Dermis microvascular lymphatic vessel endothelial cell (primary cell): ENCODE data around the gene ADGRF1. TPM values are rescaled to one million over a fixed set of nuclear protein-coding genes. Genes with fewer than 3 reads are reported as not detected.

ENCODE experiments used
- DNase-seq, 2 donors: peaks; one replicate each; pipeline versions ENCODE4 v3.0.0 to v3.0.0-alpha.2; 2010; ENCODE audit warnings: low read depth in 2 of 2
- total RNA-seq: library from RNA; depleted of rRNA; stranded (reverse); fragments of >200 nt; gene quantifications from 2 replicates; pipeline ENCODE4 v1.2.1, GENCODE V29; 2014

ADGRF1 gene
- total RNA-seq, 1 donor from 2014 or later = not detected

DNA sequence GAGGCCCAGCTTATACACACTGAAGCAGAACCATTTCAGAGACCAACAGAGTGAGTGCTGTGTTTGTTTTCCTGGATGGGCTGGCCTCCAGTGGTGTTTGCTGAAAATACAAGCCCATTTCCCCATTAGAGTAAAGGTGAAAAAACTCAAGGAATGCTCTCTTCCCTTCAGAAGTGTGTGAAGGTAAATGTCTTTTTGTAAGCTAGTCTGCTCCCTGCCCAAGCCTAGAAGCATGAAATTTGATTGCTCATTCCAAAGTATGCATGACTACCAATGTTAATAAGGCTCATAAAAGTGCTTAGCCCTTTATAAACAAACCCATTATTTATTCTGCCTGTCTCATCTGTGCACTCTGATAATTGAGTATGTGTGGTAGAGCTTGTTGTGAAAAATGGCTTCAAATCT lies 59.1 kb downstream of the ADGRF1 start:
- peak in 1 of 2 donors; percentile 27 for DNase-seq

DNA sequence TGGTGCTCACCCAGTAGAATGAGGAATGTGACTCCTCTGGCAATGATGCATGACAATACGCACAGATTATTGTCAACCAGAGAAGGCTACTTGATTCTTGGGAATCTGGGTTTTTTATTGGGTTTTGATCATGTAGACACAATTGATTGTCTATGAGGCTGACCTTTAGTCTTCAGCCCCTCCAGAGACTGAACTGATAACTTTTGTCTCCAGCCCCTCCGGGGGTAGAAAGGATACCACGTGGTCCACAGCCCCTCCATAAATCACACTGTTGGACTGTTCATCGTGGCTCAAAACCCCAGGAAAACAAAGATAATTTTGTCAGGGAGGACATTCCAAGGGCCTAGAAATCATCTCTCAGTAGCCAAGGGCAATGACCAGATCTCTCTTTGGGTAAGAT lies 62.9 kb downstream of the ADGRF1 start:
- DNase-seq = no peak

DNA sequence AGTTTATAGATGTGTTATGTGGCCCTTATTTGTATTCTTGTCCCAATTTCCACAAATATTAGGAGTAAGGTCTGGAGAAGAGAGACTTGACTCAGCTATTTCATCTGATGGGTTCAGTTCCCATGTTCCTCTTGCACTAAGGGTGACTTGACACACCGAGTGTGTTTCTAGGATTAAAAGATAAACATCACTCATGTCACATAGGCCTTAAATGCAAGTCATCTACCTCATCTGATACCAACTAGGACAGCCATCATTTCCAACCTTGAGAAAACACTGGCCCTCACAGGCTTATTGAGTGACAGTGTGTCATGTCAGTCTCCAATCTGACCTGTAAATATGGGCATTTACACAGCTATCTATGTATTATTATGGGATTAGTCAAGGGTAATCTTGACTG lies 67.3 kb downstream of the ADGRF1 start:
- no peak for DNase-seq

DNA sequence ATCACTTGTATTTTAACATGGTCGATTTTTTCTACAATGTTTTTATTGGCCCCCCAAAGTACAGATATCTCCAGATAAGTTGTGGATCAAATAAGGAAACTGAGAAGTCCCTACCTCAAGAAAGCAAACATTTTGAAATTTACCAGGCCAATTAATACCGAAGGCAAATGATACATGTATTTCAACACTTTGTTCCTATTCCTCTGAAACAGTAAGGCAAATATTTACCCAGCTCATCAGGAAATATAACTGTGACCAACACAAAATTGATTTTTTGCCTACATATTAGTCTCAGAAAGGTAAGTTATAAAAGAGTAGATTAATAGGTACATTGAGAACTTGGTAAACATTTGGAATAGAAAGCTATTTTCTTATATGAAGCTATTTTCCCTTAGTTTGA lies 69.1 kb downstream of the ADGRF1 start:
- DNase-seq = no peak

DNA sequence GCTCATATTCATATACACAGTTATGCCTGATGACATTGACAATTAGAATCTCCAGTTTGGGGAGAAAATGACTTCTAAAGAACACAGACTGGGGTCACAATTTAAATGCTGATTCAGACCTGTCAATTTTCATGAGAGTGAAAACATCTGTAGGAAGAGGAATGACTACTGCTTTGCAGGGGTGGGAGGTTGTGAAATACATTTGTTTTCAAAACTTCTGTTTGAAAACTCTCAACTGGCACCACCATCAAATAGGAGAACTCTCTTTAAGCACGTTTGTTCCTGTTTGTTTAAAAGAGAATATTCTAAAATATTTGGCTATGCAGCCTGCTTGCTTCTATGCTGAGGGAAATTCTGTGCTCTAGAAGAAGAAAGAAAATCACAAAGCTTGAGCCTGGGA lies 69.6 kb downstream of the ADGRF1 start:
- DNase-seq = no peak

DNA sequence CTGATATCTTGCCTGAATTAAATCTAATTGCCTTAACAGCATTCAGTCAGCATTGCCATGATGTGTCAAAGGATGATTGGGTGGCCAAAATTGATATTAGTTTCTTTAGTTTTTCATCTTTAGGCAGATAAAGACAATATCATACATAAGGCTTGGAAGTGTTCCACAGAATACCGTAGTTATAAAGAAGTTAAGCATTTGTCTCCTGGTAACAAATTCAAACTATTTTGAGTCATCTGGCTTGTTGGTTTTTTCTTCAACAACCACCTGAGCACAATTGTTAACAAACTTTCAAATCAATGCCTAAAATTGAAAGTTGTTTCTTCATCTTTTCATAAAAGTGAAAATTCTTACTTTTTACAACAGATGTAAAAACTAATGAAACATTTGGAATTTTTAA lies 72.9 kb downstream of the ADGRF1 start:
- DNase-seq = no peak

DNA sequence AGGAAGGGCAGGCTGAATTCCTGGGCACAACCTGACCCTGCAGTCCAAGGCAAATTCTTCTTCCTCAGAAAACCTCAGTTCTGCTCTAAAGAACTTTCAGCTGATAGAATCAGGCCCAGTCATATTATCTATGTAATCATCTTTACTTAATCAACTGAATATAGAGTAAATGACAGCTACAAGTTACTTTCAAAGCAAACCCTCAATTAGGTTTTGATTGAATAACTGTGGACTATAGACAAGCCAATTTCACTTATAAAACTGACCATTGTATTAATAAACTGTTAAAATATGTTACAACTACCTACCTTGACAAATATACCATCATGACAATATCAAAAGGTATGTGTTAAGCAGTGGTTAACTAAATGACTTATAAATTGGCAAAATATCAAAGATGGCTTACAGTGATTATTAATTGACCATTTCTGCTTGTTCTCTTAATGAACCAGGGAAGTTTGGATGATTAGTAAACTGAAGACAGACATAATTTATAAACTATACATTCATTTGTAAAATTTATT lies 74.2 kb downstream of the ADGRF1 start:
- DNase-seq = no peak

DNA sequence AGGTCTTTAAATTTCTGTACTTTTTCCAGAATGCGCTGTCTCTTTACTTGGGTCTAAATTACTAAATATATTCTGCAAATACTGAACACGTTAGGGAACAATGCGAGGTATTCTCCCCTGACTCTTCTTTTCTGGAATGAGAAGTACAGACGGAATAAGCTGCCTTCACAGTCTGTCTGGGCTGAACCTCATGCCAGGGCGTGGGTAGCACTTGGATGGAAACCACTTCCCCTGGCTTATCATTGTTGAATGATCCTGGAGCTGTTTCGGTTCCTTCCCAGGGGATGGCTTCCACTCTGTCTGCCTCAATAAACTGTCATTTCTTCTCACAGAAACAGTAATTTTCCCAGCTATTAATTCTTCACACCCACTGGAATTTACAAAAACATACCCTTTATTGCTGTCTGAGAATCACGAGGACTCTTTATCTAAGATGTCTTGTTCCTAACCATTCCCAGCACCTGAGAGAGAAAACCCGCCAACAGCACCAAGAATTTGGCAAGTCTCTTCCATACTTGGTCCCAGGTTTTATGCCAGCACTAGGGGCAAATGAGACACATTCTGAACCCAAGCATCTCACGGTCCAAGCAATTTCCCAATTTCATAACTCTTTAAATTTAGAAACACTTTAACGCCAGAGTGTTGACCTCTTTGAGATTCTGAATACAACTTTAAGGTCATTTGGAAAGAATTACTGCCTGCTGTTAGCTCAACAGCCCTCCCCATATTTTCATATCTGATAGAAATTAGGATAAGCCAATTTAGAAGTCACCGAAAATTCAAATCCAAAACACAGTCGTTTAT lies 77.2 kb downstream of the ADGRF1 start:
- no peak for DNase-seq

DNA sequence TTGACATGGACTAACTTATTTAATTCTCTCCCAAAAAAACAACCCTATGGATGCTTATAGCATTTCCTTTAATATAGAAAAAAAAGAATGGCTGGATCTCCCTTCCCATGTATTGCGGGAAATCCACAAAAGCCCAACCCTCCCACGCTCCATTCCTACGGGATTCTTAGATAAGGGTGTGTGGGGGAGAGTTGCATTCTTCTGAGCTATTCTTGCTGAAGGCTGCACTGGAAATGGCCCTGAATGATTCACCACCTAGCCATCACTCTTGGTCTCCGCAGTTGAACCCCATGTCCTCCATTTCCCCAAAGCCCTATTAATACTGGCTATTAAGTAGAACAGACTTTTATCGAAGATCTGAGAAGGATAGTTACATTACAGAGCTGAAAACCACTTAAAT lies 78.5 kb downstream of the ADGRF1 start:
- DNase-seq = no peak

DNA sequence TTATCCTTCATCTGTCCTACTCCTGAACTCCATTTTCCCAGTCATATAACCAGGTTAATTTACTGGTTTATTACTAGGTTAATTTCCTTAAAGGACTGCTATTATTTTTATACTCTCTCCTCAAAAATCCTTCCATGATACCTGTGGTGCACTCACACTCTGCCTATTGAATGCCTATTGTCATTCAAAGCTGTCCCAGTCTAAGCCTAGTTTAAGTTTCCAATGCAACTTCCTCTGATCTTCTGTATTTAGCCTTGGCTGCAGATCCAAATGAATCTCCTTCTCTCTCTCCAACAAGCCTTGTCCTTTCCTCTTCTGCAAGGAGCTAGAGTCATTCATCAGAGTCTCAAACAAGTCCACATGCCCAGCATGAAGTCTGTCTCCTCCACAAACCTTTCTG lies 79.1 kb downstream of the ADGRF1 start:
- no peak for DNase-seq

DNA sequence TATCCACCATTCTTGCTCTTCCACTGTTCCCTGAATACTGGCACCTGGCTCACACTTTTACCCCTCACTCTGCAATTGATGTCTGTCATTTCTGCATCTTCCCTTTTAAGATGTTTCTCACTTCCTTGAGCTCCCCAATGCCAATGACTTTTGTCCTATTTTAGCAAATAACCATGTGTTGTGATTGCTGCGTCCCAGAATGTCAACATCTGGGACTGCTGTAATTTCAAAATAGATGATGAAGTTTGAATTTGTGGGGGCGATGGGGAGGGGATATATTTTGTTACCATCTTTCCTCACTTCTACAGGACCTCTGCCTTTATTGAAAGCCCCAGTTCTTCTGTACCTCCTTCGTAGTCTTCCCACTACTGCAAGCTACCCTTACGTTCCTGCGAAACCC lies 80.4 kb downstream of the ADGRF1 start:
- no peak for DNase-seq

DNA sequence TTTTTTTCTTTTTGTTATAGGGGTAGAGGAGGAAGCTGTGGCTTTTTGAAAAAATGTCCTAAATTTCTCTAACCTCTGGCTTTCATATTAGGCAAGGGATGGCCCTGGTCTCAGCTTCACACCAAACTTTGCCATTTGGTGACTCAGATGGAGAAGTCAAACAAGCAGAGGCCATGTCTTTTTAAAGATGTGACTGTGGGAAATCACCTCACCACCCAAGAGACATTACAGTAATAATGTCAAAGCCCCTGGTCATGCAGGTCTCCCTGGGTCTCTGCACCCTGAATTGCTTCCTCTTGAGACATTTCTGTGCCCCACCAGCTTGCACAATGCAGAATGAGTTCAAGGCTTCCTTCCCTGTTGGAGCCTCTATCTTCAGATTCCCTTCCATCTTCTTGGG lies 80.9 kb downstream of the ADGRF1 start:
- DNase-seq = no peak

DNA sequence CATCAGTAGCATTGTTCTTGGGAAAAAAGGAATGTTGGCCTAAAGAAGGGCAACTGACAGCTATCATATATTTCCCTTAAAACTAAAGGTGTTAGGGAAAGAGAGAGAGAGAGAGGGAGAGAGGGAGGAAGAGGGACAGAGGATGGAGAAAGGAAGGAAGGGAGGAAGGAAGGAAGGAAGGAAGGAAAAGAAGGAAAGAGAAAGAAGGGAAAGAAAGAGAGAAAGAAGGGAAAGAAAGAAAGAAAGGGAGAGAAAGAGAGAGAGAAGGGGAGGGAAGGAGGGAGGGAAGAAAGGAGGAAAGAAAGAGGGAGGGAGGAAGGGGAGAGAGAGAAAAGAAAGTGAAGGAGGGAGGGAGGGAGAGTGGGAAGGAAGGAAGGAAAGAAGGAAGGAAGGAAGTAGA lies 82.7 kb downstream of the ADGRF1 start:
- DNase-seq = no peak

DNA sequence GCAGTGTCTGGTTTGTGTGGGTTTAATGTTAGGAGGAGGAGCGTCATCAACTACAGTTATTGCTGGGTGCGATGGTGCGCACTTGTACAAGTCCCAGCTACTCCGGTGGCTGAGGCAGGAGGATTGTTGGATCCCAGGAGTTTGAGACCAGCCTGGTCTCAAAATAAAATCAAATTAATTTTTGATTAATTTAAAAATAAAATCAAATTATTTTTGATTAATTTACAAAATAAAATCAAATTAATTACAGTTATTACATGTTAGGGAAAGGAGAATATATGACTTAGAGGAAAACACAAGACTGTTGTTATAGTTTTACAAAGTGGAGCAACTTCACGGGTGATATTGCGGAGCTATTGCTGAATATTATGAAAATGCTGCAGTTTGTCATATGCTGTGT lies 85.7 kb downstream of the ADGRF1 start:
- DNase-seq = no peak

DNA sequence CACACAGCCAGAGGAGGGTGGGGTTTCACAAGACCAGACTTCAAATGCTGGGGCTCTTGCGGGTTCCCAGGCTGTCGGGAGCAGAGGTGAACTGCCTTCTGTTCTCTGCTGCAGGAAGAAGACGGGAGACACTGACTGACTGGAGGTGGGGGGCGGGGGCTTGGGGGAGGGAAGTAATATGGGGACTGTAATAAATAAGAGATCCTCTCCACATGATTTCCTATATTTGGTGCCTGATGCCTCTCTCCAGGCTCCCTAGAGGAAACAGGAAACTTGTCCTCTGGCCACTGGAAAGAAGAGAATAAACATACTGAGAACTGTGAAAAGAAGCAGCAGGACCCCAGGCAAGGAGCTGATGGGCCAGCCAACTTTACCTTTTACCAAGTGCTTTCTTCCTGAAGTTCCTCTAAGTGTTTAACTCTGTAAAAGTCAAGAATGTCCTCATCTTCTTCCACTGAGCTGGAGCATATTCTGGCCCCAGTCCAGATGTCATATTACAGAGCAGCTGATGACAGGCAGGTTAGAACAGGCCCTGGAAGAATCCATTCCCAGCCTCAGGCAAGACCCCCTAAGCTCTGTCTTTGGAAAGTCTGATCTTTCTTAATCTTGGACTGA lies 87.2 kb downstream of the ADGRF1 start:
- DNase-seq = peak in 1 of 2 donors; percentile 84

DNA sequence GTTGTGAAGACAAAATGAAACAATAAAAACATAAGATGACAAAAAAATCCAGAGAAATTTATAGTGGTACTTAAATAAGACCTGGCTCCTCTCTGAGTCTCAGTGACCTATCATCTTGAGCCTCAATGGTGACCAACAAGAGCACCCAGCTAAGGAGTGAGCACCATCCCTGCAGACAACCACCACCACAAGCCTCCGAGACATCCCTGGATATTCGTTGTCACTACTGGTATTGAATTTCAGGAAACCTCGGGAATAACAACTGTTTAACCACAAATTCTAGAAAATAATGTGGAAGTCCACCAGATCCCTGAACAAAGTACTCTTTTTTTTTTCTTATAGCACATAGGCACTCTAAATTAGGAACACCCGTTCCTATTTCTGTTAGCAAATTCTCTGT lies 88.2 kb downstream of the ADGRF1 start:
- DNase-seq = peak in 1 of 2 donors; percentile 28

DNA sequence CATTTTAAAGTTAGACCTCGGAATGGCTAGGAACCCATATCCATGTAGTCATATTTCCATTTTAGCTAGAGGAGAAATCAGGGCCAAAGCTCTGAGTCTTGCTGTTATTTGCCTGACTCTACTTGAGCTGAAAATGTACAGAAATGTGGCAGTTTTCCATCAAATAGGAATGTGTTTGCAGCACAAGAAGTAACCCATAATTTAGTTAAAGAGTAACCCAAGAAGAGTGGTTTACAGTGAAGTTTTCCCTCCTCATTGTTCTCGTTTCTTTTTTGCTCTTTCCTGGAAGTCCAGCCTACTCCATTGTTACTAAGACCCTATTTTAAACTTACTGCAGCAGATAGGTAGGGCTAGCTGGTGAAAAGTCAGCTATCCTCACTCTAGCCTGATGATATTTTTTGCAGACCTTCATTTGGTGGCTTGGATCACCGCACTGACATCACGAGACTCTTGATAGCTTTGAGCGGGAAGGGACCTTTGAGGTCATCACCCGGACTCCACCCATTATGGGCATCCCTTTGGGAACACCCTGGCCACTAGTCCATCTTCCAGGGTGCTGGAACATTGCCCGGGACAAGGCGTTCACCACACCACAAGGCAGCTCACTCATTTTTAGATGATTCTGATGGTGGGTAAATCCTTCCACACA lies 92.4 kb downstream of the ADGRF1 start:
- peak in 1 of 2 donors; percentile 24 for DNase-seq

DNA sequence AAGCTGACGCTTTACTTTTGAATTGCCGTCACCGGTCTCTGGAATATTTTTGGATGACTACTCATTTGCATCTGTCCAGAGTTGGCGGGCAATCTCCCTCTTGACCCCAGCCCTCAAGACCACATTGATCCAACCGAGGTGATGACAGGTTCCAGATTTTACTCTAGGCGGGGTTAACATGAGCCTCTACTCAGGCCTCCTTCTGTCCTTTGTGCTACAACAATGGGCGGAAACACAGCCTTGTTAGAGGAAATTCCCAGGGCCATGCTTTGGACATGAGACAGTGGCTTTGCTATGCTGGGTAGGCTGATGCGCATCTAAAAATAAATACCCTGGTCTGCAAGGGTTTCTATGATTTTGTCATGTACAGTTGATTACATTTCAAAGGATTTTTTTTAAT lies 93.4 kb downstream of the ADGRF1 start:
- DNase-seq = peak; percentile 90 to 99
